G401.6 (cell line): ENCODE results near the gene HIF3A.

Source experiments
- FAIRE-seq: peaks from 2 replicates; lab custom pipeline; 2012; peaks lifted over from hg19 to GRCh38; lab: Jason Lieb, UNC

Gene HIF3A

DNA sequence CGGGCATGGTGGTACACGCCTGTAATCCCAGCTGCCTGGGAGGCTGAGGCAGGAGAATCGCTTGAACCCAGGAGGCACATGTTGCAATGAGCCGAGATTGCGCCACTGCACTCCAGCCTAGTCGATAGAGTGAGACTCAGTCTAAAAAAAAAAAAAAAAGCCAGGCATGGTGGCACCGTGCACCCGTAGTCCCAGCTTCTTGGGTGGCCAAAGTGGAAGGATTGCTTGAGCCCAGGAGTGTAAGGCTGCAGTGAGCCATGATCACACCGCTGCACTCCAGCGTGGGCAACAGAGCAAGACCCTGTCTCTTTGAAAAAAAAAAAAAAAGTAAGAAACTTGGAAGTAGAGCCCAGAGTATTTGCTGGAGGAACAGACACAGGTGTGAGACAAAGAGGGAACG is 88.8 kb downstream of the HIF3A start:
- no peak for FAIRE-seq

DNA sequence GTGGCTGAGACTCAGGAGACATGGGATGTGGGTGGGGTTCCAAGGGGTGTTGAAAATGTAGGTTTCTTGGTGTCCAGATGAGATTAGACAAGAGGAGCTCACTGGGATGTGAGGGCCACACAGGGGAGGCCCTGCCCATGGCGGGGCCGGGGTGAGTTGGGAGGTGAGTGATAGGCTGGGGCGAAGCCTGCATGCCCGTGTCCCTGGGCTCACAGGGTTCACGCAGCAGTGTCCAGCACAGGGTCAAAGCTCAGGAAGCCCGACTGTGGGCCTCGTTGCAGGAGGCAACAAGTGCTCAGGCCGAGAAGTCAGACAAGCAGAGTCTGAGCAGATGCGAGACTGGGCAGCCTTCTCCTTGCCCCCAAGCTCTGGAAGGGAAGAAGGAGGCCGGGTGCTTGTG is 89.3 kb downstream of the HIF3A start:
- FAIRE-seq = no peak

DNA sequence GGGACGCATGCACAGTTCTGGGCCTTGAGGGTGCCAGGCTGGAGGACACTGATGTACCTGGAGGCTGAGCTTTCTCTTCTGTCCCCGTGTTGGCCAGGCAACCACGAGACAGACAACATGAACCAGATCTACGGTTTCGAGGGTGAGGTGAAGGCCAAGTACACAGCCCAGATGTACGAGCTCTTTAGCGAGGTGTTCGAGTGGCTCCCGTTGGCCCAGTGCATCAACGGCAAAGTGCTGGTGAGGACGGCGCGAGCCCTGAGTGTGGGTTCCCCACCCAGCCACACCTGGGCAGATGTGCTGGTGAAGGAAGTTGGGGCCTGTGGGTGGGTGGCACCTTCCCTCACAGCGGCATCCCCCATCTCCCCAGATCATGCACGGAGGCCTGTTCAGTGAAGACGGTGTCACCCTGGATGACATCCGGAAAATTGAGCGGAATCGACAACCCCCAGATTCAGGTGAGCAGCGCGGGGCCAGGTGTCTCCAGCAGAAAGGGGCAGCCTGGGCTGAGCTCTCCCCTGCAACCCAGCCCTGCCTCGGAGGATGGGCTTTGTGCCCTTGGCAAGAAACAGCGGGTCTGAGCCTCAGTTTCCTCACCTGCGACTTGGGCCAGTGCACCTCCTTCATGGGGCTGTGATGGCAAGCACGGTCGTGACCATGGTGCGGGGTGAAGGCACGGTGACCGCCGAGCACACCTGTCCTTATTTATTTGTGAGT is 90.3 kb downstream of the HIF3A start:
- FAIRE-seq = no peak

- no peak for FAIRE-seq
Measured at GRCh38 chr19:46387713-46388130, 90.9 kb downstream of the HIF3A start.

DNA sequence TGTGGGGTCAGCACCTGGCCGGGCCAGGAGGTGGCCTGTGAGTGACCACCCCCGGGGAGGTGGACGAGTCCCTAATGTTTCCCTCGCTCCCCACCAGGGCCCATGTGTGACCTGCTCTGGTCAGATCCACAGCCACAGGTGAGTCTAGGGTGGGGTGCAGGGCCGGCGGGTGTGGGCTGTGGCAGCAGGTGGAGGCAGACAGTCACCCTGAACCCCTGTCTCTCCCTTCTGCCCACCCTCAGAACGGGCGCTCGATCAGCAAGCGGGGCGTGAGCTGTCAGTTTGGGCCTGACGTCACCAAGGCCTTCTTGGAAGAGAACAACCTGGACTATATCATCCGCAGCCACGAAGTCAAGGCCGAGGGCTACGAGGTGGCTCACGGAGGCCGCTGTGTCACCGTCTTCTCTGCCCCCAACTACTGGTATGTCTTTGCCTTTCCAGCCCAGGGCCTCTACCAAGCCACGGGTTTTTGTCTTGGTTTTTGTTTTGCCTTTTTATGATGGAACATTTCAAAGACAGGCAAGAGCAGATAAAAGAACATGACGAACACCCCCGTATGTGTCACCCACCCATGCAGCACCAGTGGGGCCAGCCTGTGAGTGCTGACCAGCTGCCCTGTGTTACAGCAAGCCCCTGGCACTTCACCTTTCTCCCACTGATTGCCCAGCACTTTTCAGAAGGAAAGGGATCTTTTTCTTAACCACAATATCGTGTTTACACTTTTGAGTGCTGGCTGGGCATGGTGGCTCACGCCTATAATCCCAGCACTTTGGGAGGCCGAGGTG is 91.7 kb downstream of the HIF3A start:
- no peak for FAIRE-seq

DNA sequence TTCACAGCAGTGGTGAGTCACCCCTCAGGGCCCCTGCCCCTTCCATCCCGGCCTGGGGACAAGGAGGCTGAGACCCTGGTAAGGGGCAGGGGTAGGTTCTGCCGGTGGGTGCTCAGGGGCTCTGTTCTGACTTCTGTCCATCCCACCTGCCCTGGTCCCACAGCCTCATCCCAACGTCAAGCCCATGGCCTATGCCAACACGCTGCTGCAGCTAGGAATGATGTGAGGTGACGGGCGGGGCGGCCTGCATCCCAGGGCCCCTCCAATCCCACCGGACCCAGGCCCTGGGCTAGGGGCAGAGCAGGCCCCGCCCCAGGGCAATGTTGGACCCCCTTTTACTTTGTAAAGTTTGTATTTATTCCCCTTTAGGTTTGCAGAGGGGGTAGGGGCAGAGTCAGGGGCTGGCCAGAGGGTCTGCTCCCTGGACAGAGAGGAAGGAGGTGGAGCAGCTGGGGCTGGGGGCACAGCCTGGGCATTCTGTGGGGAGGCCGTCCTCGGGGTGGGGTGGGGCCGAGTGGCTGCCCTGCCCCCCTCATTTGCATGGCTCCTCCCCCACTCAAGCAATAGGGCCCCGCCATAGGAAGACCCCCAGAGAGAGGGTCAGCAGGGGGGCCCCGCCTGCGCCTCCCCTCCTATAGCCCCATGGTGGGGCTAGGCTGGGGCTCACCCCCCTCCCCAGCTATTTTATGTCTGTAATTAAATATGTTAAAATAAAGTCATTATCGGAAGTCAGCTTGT is 93.4 kb downstream of the HIF3A start:
- FAIRE-seq = no peak

- no peak for FAIRE-seq
Measured at GRCh38 chr19:46390866-46391265, 94.0 kb downstream of the HIF3A start.

DNA sequence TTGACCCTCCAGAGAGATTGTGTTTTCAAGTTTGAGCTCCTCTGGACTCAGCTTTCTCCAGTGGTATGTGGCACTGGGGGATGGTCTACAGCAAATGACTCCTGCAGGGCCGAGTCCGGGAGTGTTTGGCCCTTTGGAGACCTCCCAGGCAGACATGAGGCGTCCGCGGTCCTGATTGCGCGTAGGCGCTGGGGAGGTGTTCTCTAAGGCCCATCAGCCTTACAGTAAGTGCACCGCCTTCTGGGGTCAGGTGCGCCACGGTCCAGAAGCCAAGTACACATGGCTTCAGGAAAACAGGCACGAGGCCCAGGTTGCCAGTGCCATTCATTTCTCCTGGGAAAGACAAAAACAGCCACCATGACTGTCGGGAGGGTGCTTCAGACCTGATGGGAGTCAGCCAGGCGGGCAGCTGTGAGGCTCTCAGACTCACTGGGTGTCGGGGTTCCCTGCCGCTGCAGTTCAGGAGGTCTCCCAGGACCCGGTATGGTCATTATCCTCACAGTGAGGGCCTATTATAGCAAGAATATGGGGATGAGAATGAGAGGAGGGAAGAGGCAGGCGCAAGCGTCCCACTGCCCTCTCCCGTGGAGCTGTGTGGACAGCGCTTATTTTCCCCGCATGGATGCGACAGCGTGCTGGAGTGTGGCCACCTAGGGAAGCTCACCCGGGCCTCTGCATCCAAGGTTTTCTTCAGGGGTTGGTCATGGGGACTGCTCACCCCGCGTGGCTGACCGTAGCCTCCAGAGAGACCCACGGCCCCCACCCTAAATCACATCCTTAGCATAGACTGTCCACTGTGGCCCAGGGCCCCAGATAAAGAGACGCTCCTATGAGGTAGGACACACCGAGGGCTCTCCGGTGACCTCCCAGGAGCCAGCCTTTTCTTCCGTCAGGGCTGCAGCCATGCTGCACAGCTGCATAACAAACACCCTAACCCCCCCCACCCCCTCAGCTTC is 94.7 kb downstream of the HIF3A start:
- FAIRE-seq = no peak

DNA sequence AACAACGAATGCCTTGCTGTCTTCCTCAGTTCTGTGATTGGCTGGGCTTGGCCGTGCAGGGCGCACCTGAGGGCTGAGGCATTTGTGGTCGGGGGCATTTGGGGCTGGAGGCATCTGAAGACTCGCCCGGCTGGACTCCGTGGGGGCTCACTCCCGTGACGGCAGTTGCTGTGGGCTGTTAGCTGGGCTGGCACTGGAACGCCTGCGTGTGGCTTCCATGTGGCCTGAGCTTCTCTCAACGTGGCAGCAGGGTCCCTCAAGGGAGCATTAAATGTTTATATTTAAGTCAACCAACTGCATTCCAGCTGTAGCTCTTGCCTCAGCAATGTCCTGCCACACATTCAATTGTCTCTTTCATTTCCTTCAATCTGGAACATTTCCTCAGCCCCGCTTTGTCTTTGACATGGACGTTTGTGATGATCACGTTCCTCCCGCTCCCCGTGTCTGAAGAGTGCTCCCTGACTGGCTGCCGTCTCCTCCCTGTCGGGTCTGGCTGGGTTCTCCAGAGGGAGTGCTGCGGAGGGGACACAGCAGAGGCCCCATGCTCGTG is 95.5 kb downstream of the HIF3A start:
- no peak for FAIRE-seq

DNA sequence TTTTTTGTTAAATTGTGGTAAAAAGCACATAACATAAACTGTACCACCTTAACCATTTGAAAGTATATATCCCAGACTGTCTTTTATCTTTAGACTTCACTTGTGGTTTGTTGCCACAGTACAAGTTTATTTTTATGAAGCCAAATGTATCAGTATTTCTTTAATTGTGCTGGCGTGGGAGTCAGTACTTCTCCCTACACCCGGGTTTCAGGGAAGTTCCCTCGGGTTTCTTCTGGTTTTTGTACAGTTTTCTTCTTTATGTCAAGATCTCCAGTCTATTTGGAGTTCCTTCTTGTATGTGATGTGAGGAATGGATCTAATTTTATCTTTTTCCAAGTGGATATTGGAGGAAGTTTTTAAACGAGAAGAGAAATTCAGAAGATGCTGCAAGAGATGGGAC is 96.0 kb downstream of the HIF3A start:
- no peak for FAIRE-seq
